Colon (tissue), 2 donors: ENCODE measurements around the gene SHROOM1.

Source experiments
- FAIRE-seq: peaks from 2 replicates; lab custom pipeline; 2012; peaks lifted over from hg19 to GRCh38; lab: Jason Lieb, UNC
- donor health status: control.
- donor health status: control.

The SHROOM1 gene

DNA sequence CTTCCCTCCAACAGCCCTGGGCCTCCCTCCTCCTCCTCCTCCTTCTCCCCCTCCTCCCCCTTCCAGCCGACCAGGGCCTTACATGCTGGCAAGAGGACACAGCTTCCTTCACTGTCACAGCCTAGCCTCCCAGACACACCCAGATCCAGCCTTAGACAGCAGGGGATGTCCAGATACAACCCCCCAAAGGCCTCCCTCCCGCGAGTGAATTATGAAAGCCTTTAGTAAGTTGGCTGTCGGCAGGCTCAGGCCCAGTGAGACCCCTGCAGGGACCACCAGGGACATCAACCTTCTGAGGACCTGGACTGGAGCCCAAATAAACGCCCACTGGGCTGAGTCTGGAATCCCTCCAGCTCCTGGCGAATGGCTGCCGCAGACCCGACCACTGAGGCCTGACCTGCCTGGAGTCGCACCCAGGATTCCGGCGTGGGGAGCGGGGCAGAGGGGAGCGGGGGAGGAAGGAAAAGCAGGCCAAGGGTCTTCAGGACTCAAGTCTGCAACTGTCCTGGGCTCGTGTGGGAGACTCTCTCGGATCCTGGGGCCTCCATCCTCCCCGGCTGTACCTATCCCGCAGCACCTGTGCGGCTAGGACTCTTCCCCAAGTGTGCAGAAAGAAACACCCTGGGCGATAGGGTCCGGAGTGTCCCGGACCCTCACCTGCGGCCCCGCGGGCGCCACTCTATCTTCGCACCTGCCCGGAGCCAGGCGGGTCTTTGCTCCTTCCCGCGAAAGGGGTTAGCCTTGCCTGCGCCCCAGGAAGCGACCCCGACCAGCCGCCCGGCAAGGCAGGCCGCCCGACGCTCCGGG, 54.1 kb downstream of the SHROOM1 start:
- FAIRE-seq = no peak

DNA sequence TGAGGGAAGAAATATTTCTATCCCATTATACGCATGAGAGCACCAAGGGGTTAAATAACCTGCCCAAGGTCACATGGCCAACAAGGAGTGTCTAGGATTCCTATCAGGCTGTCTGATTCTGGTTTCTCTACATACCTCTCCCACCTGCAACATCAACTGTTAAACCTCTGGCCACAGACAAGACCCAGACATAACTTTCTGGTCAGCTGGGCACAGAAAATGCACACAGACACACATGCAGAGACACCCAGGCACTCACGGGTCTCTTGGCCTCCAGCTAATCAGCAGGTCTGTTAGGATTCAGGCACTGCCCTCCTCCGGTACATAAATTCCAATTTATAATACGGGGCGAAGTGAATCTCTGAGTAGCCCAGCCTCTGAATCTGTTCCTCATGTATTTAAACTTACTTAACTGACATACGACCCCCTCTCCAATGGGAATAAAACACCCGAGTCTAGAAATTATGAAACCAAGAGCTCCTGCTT, 54.9 kb downstream of the SHROOM1 start:
- FAIRE-seq = no peak

DNA sequence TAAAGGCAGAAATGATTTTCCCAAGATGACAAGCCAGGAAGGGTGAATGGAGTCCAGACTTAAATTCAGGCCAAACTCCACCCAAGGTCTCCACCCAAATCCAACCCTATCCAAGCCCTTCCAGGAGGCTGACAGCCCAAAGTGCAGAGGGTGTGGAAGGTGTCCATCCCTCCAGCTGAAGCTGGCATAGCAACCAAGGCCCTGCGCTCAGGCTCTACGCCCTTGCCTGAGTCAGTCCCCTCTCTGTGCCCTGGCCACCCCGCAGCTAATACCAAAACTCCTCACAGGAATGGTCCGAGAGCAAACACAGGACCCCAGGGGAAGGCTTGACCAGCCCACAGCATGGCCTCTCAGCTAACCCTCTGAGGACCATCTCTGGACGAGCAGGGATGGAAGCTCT, 55.6 kb downstream of the SHROOM1 start:
- no peak for FAIRE-seq

DNA sequence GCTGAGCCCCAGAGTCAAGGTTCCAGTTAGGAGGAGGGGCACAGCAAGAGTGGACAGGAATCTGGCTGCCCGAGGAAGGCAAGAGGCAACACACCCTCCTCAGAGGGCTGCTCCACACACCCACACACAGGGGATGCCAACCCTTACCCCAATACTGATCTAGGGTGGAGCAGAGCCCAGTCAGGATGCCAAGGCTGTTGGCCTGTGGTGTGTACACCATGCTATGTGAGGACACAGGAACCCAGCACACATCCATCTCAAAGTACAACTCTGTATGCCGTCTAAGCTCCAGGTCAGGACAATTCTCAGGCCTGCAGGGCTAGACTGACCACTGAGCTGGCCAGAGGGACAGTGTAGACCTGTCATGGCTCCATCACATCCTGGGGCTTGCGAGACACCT, 56.0 kb downstream of the SHROOM1 start:
- no peak for FAIRE-seq

DNA sequence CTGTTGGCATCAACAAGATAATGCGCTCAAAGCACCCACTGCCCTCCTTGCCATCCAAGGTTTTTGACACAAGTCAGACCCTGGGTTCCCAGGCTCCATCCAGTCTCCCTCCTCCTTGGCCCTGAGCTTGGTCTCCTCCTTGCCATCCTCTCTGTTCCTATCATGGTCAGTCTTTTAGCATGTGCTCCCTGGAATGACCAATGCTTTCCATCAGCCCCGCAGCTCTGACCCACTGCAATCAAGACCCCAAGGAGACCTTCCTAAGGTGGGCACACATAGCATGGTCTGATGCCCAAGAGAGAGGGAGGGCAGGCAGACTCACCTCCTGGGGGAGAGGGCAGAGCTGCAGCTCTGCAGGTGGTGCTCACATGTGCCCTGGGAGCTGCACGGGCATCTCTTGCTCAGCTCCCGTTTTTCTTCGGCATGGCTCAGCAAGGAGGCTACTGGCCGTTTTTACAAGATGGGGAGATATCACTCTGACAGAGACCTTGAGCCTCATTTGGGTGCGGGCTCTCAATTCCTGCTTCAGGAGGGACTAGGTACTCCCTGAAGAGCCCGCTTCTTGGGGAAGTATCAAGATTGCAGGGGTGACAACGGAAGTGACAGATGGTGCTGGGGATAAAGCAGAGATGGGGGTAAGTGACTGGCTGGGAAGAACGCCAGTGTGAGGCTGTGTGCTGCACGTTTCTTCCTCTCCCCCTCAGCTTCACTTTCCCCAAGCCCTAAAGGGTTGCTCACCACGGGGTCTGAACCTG, 56.7 kb downstream of the SHROOM1 start:
- no peak for FAIRE-seq

DNA sequence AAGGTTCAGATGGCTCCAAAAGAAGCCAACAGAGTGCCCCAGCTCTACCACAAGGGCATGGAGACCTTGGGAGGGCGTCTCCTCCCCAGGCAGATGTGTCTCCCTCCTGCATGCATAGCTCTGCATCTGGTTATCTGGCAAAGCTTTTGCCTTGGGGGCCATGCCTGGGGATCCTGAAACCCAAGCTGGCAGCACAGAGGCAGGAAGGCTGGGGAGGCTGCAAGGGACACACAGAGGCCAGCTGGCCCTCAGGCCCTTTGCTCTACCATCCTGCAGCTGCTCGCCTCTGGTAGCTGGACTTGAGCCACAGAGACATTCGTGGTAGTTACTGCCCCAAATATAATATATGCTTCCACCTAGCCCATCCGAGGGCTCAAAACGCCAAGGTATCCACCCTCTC, 57.3 kb downstream of the SHROOM1 start:
- no peak for FAIRE-seq

DNA sequence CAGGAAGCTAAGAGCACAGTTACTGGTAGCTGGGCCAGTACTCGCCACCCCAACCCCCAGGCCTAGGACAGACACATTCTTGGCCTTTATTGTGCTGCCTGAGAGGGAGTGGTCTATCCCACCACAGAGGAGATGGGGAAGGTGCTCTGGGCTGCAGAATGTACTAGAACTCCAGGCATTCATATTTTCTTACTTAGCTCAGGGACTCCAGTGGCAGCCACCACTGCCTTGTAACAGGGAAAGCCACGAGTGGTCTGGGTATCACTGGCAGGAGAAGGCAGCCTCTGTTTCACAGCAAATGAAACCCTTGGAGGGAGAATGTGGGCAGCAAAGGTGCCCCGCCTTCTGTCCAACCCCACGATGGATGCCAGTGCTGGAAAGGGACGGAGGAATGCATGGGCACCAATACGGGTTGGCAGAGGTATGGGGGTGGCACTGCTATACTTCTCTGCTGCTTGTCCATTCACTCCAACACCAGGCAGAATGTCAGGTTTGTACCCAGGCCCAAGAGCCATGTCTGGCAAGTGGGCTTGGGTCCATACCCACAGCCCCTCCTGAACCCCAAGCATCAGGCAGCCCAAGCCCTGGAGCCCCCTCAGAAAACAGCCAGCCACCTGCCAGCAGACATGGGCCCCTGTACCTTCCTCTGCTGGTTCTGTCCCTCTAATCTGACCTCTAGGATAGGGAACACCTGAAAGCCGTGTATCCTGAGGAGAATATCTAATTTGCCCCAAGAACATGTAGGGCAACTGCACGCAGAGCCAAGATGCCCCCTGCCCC, 58.0 kb downstream of the SHROOM1 start:
- FAIRE-seq = no peak
